ENCODE data around the gene HOXA7.

Gene HOXA7

DNA sequence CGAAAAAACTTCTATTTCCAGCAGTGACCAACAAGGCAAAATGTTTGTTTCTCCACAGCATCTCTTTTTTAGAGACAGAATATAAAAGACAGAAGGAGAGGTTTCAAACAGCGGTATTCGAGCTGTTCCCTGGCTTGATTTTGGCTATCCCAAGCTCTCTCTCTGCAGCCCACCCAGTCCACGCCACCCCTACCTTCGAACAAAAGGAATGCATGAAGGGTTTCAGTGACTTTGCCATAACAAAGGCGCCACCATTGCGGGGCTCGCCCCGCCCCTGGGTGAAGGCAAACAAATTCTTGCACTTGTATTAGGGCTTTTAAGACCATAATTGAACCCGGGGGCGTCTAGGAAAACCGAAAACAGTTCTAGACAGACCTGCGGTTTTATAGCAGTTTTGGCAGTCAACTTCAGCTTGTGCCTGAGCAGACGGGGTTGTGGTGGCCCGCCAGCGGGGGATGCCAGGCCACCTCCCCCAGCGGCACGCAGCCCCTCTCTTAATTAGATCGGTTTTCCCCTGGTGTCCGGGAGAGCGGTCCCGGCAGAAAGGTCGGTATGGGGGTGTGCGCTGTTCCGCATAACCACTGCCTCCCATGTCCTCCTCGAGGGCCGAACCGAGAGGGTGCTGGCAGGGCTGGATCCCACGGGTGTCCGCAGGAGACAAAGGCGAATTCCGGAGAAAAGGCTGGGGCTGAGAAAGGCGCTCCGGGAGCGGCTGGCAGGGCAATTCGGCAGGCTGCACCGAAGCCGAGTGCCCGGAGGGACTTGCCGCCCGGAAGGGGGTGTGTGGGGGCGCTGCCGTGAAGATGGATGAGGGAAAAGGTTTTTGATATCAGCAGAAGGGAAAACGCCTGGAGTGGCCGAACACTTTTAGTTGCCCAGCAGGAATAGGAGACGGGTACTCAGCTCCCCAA is 31.3 kb upstream of the HOXA7 start:
- Histone ChIP-seq H3K4me1 (ENCODE audit: control insufficient read depth, insufficient read depth, low read length) (peaks cover 24% of the 10 kb centered on the region), H3K4me3 (ENCODE audit: low read depth, low read length) (peak overlapping the region; percentile 46), H3K27ac (ENCODE audit: extremely low read depth, low read depth, low read length) (peak overlapping the region; percentile 79), H3K9me3 (ENCODE audit: control insufficient read depth, insufficient read depth, low read depth, low read length) (no peaks in the 10 kb centered on the region), H3K36me3 (ENCODE audit: control insufficient read depth in 2 of 2, insufficient read depth in 1 of 2, low read length in 2 of 2) (peaks cover 4 to 9% of the 10 kb centered on the region in 2 experiments; a peak in 2 of 3 replicates)
- POLR2A ChIA-PET, result interaction anchor here (0.5 to 7.6 kb wide), 6 partner anchors 8 to 307 kb away, joined by 3 to 237 read pairs (median 16); partner anchors contain the start of genes HOXA10 and HOXA13
- CTCF ChIA-PET, result interaction anchor here (0.6 to 1.6 kb wide), 9 partner anchors 8 to 909 kb away, joined by 3 to 10 read pairs (median 4); partner anchors contain the start of gene HOXA5
- TF ChIP-seq OSR2 (tag by site-specific recombination; IDR thresholded peaks at IDR 0.05) (no peak), ZNF202 (tag by site-specific recombination; IDR thresholded peaks at IDR 0.05; ENCODE audit: borderline replicate concordance) (no peak), ZBTB20 (tag by site-specific recombination; IDR thresholded peaks at IDR 0.05) (peak; percentile 40; the same call in 1 of the 2 replicates), ZEB2 (tag by site-specific recombination; IDR thresholded peaks at IDR 0.05) (no peak), MYNN (tag by site-specific recombination; IDR thresholded peaks at IDR 0.05; ENCODE audit: borderline replicate concordance) (no peak), ZNF138 (tag by site-specific recombination; IDR thresholded peaks at IDR 0.05; ENCODE audit: borderline replicate concordance) (no peak), ZNF324 (tag by site-specific recombination; IDR thresholded peaks at IDR 0.05) (no peak), ZNF239 (tag by site-specific recombination; IDR thresholded peaks at IDR 0.05) (no peak), ZNF830 (tag by site-specific recombination; IDR thresholded peaks at IDR 0.05; ENCODE audit: low read depth) (no peak), ZNF664 (tag by site-specific recombination; IDR thresholded peaks at IDR 0.05) (no peak), ZNF530 (tag by site-specific recombination; IDR thresholded peaks at IDR 0.05; ENCODE audit: low read depth) (no peak), MEIS1 (CRISPR knock-in tag; IDR thresholded peaks at IDR 0.05; ENCODE audit: borderline replicate concordance) (no peak), YY2 (tag by site-specific recombination; IDR thresholded peaks at IDR 0.05) (no peak), RBAK (tag by site-specific recombination; IDR thresholded peaks at IDR 0.05) (no peak), SALL2 (tag by site-specific recombination; IDR thresholded peaks at IDR 0.05; ENCODE audit: borderline replicate concordance) (no peak), ZNF391 (tag by site-specific recombination; IDR thresholded peaks at IDR 0.05; ENCODE audit: borderline replicate concordance, low read depth) (no peak), ZSCAN23 (tag by site-specific recombination; IDR thresholded peaks at IDR 0.05) (no peak), ZNF311 (tag by site-specific recombination; IDR thresholded peaks at IDR 0.05; ENCODE audit: borderline replicate concordance) (no peak), ZXDB (tag by site-specific recombination; IDR thresholded peaks at IDR 0.05) (0 out of 2 replicates have a peak, but pooled peaks have one; percentile 17), ZNF549 (tag by site-specific recombination; IDR thresholded peaks at IDR 0.05) (no peak), ZSCAN16 (tag by site-specific recombination; IDR thresholded peaks at IDR 0.05) (no peak), ZNF366 (tag by site-specific recombination; conservative IDR thresholded peaks at IDR 0.05) (no peak; the same call in 1 of the 2 replicates), ZNF174 (tag by site-specific recombination; IDR thresholded peaks at IDR 0.05) (no peak), ZNF654 (tag by site-specific recombination; IDR thresholded peaks at IDR 0.05; ENCODE audit: low read depth) (no peak), ZNF292 (tag by site-specific recombination; IDR thresholded peaks at IDR 0.05; ENCODE audit: borderline replicate concordance, low read depth) (no peak)
- TF ChIP-seq, protein P1, sequence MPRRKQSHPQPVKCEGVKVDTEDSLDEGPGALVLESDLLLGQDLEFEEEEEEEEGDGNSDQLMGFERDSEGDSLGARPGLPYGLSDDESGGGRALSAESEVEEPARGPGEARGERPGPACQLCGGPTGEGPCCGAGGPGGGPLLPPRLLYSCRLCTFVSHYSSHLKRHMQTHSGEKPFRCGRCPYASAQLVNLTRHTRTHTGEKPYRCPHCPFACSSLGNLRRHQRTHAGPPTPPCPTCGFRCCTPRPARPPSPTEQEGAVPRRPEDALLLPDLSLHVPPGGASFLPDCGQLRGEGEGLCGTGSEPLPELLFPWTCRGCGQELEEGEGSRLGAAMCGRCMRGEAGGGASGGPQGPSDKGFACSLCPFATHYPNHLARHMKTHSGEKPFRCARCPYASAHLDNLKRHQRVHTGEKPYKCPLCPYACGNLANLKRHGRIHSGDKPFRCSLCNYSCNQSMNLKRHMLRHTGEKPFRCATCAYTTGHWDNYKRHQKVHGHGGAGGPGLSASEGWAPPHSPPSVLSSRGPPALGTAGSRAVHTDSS (tag by site-specific recombination; IDR thresholded peaks at IDR 0.05), result no peak
- TF ChIP-seq, protein P2, sequence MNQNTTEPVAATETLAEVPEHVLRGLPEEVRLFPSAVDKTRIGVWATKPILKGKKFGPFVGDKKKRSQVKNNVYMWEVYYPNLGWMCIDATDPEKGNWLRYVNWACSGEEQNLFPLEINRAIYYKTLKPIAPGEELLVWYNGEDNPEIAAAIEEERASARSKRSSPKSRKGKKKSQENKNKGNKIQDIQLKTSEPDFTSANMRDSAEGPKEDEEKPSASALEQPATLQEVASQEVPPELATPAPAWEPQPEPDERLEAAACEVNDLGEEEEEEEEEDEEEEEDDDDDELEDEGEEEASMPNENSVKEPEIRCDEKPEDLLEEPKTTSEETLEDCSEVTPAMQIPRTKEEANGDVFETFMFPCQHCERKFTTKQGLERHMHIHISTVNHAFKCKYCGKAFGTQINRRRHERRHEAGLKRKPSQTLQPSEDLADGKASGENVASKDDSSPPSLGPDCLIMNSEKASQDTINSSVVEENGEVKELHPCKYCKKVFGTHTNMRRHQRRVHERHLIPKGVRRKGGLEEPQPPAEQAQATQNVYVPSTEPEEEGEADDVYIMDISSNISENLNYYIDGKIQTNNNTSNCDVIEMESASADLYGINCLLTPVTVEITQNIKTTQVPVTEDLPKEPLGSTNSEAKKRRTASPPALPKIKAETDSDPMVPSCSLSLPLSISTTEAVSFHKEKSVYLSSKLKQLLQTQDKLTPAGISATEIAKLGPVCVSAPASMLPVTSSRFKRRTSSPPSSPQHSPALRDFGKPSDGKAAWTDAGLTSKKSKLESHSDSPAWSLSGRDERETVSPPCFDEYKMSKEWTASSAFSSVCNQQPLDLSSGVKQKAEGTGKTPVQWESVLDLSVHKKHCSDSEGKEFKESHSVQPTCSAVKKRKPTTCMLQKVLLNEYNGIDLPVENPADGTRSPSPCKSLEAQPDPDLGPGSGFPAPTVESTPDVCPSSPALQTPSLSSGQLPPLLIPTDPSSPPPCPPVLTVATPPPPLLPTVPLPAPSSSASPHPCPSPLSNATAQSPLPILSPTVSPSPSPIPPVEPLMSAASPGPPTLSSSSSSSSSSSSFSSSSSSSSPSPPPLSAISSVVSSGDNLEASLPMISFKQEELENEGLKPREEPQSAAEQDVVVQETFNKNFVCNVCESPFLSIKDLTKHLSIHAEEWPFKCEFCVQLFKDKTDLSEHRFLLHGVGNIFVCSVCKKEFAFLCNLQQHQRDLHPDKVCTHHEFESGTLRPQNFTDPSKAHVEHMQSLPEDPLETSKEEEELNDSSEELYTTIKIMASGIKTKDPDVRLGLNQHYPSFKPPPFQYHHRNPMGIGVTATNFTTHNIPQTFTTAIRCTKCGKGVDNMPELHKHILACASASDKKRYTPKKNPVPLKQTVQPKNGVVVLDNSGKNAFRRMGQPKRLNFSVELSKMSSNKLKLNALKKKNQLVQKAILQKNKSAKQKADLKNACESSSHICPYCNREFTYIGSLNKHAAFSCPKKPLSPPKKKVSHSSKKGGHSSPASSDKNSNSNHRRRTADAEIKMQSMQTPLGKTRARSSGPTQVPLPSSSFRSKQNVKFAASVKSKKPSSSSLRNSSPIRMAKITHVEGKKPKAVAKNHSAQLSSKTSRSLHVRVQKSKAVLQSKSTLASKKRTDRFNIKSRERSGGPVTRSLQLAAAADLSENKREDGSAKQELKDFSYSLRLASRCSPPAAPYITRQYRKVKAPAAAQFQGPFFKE (tag by site-specific recombination; IDR thresholded peaks at IDR 0.05; ENCODE audit: borderline replicate concordance), result no peak
- TF ChIP-seq, protein P3, sequence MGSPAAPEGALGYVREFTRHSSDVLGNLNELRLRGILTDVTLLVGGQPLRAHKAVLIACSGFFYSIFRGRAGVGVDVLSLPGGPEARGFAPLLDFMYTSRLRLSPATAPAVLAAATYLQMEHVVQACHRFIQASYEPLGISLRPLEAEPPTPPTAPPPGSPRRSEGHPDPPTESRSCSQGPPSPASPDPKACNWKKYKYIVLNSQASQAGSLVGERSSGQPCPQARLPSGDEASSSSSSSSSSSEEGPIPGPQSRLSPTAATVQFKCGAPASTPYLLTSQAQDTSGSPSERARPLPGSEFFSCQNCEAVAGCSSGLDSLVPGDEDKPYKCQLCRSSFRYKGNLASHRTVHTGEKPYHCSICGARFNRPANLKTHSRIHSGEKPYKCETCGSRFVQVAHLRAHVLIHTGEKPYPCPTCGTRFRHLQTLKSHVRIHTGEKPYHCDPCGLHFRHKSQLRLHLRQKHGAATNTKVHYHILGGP (tag by site-specific recombination; IDR thresholded peaks at IDR 0.05), result no peak
